ENCODE data around the gene RPL10.
"Not testable (repeated sequence)": the region's sequence is repeated elsewhere in the genome, so short reads cannot be mapped to it uniquely, and the experiment has no call there.

RPL10 gene

GRCh38 chrX:154378059-154378798 lies 19.9 kb upstream of the RPL10 start:
- peak; percentile 61 for DNase-seq

GRCh38 chrX:154378799-154379568 lies 19.2 kb upstream of the RPL10 start, which contains the start of gene EMD:
TSS of gene EMD (plus strand) at chrX:154379295. CDS start at chrX:154379485, 190 bp downstream.
- DNase-seq: peak; percentile 99

GRCh38 chrX:154379569-154379951 lies 18.6 kb upstream of the RPL10 start:
- no peak for DNase-seq

GRCh38 chrX:154380153-154380552 lies 18.0 kb upstream of the RPL10 start:
- DNase-seq: peak; percentile 8

DNA sequence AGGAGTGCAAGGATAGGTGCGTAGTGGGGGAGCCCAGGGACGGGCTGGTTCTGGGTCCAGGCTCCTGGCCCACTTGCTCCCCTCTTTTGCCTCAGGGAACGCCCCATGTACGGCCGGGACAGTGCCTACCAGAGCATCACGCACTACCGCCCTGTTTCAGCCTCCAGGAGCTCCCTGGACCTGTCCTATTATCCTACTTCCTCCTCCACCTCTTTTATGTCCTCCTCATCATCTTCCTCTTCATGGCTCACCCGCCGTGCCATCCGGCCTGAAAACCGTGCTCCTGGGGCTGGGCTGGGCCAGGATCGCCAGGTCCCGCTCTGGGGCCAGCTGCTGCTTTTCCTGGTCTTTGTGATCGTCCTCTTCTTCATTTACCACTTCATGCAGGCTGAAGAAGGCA lies 17.4 kb upstream of the RPL10 start:
- no peak for DNase-seq

- no peak for DNase-seq
These were observed 16.9 kb upstream of the RPL10 start for GRCh38 chrX:154381271-154381670.

DNA sequence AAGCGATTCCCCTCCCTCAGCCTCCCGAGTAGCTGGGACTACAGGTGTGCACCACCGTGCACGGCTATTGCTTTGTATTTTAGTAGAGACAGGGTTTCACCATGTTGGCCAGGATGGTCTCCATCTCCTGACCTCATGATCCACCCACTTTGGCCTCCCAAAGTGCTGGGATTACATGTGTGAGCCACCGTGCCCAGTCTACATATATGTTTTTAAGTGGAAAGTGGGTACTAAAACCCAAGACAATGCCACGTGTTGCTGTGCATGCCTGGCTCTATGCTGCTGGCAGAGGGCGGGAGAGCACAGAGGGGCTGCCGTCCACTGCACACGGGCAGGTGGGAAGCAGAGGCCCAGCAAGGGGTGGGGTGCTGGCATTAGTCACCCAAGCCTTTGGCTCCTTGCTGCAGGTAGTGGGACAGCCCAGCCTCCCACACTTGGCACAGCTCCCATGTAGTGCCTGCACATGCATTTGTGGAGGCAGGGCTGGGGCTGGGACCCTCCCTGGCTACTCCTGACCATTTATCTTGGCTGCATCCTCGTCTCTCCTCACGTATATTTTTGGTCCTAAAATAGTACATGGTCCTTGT lies 15.6 kb upstream of the RPL10 start:
- DNase-seq: no peak

DNA sequence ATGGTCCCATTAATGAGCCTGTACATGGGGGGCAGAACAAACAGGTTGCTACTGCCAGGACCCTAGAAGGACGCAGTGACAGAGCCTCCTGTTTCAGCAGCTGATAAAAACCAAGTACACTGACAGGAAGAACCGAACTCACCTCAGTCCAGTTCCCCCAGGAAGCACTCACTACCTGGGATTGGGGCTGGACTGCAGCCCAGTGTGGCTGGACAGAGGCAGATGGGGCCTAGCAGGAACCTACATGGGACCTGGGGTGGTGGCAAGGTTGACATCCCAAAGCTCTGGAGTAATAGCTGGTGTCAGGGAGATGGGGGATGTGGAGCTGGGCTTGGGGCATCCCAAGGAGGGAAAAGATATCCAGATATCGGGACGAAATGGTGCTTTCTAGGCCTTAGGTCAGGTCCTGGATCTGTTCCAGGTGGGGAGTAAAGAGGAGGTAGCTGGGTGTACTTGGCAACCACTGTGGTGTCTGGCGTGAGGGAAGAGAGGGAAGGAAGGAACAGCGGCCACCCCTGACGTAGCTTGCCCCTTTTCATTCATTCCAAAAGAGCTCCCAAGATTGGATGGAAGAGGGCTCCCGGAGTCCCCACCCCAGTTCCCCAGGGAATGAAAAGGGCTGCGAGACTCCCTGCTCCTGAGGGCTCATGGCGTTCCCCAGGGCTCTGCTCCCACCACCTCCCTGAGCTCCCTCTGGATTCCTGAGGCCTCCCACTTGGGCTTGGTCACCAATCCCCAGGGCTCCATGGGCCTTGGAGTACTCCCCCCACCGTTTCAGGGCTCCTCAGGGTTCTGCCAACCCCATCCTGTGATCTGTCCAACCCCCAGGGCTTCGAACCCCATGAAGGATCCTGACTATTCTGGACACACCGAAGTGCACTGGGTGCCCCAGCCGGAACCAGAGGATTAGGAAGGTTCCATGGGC lies 14.6 kb upstream of the RPL10 start:
- DNase-seq: peak; percentile 7

DNA sequence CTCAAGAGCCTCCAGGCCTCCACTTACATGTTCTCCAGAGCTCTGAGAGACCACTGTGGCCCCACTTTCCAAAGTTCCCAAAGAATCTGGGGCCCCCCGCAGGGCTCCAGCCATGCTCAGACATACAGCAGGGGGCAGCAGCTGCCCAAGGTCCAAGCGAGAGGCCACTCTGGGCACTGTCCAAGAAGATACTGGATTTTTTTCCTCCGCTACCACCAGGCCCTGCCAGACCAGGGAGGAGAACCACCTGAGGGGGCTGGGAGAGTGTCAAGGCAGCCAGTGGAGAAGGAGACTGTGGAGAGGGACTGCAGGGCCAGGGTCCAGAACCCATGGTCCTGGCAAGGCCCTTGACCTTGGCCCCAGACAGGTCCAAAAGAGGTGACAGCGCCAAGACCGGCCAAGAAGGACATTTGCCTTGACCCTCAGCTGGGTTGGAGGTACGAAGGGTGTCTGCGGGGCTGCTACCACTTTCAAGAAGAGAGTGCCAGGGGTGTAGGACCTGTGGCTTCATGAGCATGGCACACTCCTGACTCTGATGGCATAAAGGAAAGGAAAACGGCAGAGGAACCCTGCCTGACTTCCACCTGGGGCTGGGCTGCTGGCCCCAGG lies 13.8 kb upstream of the RPL10 start:
- DNase-seq: no peak

DNA sequence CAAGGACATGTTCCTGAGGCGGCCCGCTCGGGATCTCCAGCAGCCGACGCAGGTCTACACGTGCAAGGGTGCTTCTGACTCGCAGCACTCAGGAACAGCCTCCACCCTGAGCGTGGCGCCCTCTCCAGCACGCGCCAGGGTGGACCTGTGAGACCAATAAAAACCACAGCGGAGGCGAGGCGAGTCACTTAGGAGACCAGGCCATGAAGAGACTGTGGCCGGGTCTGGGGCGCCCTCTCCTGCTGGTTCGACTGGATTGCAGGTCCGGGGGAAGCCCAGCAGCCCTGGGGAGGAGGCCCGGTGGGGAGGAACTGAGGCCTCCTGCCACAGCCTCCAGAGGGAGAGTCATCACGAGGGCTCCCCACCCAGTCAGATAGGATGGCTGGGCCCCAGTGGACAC lies 10.1 kb upstream of the RPL10 start:
- DNase-seq: not testable (repeated sequence)

DNA sequence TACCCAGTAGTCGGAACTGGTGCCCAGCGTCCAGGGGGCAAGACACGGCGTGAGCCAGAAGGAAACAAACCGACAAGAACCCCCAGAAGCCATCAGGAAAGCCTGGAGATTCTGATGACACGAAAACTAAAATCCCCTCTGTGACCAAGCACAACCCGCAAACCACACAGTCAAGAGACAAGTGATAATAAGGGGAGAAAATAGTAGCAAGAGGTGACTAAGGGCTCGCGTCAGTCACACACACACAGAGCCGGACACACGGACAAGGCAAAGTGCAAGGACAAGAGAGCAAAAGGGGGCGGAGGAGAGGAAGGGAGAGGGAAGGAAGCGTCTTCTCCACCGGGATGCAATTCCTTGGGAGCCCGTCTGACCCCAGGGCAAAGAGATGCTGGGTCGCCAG lies 9.5 kb upstream of the RPL10 start:
- DNase-seq: not testable (repeated sequence)

- not testable (repeated sequence) for DNase-seq
These were observed 8.1 kb upstream of the RPL10 start for GRCh38 chrX:154389812-154390747.

GRCh38 chrX:154396363-154396762 lies 1.8 kb upstream of the RPL10 start:
- DNase-seq: not testable (repeated sequence)

GRCh38 chrX:154396973-154397887 lies 947 bp upstream of the RPL10 start:
- DNase-seq: peak; percentile 63

DNA sequence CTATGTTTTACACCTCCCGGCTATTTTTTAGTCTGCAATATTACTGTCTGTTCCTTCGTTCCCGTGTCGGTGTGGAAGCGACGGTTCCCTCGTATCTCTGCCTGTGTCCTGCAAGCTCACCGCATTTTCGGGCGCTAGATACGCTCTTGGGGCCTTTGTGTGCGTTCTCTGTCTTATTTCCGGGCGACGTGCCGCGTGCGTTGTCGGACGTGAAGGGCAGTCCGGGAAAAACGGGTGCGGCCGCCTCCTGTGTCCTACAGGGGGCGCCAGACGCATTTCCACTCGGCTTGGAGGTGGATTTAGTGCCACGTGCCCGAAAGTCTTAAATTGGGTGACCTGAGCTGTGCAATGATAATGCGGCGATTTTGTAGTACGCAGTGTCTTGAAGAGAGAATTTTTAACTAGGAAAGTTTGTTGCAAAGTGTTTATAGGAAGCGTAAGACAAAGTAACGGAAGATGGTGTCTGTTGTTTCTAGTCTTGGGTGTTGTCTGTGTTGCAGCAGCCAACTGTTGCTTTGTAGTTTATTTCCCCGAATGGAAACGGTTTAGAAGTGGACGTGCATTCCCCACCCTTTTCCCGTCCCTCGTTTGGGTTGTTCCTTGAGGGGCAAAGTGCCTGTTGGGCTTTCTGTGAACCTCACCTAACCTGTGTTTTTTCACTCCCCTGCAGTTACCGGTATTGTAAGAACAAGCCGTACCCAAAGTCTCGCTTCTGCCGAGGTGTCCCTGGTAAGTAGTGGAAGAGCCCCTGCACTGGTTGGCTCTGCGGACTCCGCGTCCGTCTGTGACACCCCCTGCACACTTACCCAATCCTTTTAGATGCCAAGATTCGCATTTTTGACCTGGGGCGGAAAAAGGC lies 720 bp downstream of the RPL10 start:
- peak; percentile 81 for DNase-seq

- no peak for DNase-seq
These were observed 1.6 kb downstream of the RPL10 start for GRCh38 chrX:154399527-154400368.

- DNase-seq: not testable (repeated sequence)
These were observed 2.2 kb downstream of the RPL10 start for GRCh38 chrX:154400369-154400817.

Data from NCI-H1092 treated with DMSO at 0.1 percent for 48 hours (cell line).